NB4 (cell line): Measurements from ENCODE around the gene NPAS3.

Experiments used
- CTCF ChIP-seq: IDR thresholded peaks from one replicate; pipeline ENCODE4 v1.5.1; 2012; ENCODE audit warnings: low read depth, low read length
- POLR2A ChIP-seq: IDR thresholded peaks from 2 replicates; pipeline ENCODE4 v1.6.1; 2011; ENCODE audit warnings: mild to moderate bottlenecking; ENCODE audit not compliant: insufficient read length; ENCODE audit errors: extremely low read depth

DNA sequence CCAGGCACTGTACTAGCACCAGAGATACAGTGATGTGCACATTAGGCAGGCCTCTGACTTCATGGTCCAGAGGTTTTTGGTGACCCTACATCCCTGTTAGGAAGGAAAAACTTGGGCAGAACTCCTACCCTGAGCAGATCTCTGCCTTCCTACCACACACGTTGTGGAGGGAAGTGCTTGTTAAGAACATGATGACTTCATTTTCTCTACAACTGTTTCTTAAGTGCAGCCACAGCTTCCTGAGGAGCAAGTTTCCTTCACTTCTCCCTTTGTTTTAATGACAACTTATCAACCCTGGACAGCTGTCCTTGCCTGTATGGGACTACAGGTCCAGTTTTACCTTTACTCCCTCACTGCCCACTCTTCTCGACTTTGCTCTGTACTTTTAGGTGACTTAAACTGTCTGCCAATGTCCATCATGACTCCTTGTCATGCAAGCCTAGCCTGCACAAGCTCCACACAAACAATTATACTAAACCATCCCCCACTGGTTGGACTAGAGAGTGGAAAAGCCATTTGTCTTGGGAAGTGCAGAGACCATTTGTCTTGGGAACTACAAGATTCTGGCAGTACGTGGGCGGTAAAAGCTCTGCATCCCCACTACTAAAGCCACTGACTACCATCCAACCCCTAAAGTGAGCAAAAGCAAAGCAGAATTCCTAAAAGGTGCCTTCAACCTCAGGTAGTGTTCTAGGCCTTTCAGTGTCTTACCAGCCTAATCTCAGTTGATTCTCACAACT is 652.4 kb downstream of the NPAS3 start:
- TF ChIP-seq CTCF = no peak
- TF ChIP-seq POLR2A = no peak
